AG09319 (cell line): ENCODE data around the gene LRRC63.

Experiments
- DNase-seq: peaks from one replicate; pipeline ENCODE4 v3.0.0-alpha.2; 2010; ENCODE audit warnings: low read depth; ENCODE audit errors: extremely low read depth
- TF ChIP-seq, protein P1 (sequence below): IDR thresholded peaks from 2 replicates; pipeline ENCODE4 v1.5.1; 2011; ENCODE audit warnings: low read depth, mild to moderate bottlenecking, inconsistent platforms, low read length, moderate library complexity

The LRRC63 gene

GRCh38 chr13:46172531-46172991 is 39.2 kb upstream of the LRRC63 start:
- TF ChIP-seq, protein P1, sequence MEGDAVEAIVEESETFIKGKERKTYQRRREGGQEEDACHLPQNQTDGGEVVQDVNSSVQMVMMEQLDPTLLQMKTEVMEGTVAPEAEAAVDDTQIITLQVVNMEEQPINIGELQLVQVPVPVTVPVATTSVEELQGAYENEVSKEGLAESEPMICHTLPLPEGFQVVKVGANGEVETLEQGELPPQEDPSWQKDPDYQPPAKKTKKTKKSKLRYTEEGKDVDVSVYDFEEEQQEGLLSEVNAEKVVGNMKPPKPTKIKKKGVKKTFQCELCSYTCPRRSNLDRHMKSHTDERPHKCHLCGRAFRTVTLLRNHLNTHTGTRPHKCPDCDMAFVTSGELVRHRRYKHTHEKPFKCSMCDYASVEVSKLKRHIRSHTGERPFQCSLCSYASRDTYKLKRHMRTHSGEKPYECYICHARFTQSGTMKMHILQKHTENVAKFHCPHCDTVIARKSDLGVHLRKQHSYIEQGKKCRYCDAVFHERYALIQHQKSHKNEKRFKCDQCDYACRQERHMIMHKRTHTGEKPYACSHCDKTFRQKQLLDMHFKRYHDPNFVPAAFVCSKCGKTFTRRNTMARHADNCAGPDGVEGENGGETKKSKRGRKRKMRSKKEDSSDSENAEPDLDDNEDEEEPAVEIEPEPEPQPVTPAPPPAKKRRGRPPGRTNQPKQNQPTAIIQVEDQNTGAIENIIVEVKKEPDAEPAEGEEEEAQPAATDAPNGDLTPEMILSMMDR = no peak
- no peak for DNase-seq

DNA sequence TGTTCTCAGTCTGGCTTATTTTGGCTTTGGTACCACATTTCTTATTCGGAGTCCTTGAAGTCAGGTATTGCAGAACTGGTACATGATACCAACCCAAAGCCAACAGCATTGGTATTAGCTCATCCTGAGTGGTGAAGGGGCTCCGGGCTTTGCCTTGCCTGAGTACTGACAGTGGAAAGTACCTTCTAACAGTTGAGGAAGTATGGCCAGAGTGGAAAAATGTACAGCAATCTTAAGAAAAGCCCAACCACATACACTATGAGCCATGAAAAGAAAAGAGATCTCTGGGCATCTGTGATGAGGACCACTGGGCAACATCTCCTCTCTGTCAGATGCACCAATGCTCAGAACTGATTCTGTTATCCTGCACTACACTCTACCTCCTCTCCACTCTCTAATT is 38.1 kb upstream of the LRRC63 start:
- no peak for DNase-seq

DNA sequence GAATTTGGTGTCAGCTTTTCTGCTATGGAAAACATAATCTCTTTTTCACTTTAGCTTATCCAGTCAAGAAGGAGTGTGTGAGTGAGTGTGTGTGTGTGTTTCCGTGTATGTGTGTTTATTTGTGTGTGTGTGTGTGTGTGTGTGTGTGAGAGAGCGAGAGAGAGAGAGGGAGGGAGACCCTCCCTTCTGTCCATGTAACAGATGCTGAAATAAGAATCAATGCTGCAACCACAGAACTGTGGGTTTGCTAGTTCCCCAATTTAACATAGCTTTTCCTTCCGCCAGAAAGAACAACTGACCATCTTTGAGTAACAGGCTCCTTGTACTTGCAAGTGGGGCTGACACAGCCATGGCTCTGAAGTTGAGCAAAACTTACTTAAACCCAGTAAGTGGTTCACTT is 35.0 kb upstream of the LRRC63 start:
- TF ChIP-seq, protein P1 = no peak
- DNase-seq = no peak

More for the DNA sequence above, 38.1 kb upstream of the LRRC63 start:
- TF ChIP-seq, protein P1 = no peak

DNA sequence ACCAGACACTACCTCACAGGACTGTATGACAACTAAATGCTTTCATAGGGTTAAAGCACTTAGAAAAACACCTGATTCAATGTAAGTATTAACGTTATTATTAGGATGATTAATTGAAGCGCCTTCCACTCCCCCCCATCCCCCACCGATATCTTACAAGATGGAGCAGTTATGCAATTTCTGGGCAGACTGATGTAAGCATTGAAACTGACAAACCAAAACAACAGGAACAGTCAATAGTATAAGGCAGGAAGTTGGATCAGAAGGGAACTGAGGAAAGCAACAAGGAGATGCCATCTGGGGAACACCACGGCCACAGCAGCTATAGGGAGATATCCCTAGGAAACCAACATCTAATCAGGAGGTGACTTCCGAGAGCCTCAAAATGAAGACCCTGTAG is 33.6 kb upstream of the LRRC63 start:
- TF ChIP-seq, protein P1 = no peak
- DNase-seq = no peak

GRCh38 chr13:46178821-46179220 is 32.9 kb upstream of the LRRC63 start:
- no peak for DNase-seq
- TF ChIP-seq, protein P1 = no peak

DNA sequence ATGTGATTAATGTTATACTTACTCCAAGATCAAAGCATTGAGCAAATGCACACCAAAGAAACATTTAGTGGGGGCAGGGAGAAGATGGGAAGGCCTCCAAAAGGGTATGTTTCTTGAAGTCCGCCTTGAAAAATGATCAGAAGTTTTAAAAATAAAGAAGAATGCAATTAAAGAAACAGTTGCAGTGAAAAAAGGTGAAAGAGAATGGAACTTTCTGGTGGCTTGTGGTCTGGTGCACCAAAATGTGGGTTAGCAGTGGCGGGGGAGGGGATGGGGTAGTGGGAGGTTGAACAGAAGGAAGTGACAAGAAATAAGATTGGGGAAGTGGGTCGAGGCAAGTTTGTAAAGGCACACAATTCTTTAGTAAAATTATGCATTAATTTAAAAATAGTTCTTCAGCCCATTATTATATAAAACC is 32.2 kb upstream of the LRRC63 start:
- DNase-seq = no peak

DNA sequence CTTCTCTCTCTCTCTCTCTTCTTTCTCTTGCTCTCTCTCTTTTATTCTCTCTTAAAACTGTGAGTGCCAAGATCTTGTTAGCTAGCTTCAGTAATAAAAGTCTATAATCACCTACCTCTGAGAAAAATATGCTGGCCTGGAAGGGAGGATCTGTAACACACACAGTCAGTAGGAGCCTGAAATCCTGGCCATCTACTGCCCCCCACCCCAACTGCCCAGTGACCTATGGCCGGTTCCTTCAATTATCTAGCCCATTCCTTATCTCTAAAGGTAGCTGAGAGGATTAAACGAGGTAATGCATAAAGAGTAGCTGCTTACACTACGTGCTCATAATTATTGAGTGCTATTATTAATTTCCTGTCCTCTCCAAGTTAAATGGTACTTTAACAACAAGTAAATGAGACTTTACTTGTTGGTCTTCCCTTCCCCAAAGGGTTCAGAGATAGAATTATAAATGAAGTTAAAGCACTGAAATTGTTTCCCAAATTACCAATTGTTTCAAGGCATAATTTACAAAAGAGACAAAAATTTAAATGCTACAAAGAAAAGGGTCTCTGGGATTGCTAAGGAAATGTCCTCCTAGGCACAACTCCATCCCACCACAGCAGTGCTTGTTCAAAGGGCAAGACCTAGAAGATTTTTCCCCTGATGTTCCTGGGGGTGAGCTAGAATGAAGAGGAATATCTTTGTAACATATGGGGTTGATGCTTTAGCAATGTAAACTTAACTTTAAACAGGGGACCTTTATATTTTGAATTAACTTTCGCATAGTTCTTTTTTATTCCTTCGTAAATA is 31.6 kb upstream of the LRRC63 start:
- TF ChIP-seq, protein P1 = no peak
- DNase-seq = no peak

More for the DNA sequence above, 32.2 kb upstream of the LRRC63 start:
- TF ChIP-seq, protein P1 = no peak
